GM10266 (cell line): ENCODE measurements around the gene CTNNBL1.

Experiments used
- DNase-seq: peaks from one replicate; pipeline ENCODE4 v3.0.0; 2012; ENCODE audit errors: extremely low spot score
- CTCF ChIP-seq: IDR thresholded peaks from 2 replicates; pipeline ENCODE4 v1.5.1; 2012; ENCODE audit warnings: mild to moderate bottlenecking, low read depth; ENCODE audit not compliant: control insufficient read depth, insufficient read depth; ENCODE audit errors: missing control alignments

The CTNNBL1 gene

DNA sequence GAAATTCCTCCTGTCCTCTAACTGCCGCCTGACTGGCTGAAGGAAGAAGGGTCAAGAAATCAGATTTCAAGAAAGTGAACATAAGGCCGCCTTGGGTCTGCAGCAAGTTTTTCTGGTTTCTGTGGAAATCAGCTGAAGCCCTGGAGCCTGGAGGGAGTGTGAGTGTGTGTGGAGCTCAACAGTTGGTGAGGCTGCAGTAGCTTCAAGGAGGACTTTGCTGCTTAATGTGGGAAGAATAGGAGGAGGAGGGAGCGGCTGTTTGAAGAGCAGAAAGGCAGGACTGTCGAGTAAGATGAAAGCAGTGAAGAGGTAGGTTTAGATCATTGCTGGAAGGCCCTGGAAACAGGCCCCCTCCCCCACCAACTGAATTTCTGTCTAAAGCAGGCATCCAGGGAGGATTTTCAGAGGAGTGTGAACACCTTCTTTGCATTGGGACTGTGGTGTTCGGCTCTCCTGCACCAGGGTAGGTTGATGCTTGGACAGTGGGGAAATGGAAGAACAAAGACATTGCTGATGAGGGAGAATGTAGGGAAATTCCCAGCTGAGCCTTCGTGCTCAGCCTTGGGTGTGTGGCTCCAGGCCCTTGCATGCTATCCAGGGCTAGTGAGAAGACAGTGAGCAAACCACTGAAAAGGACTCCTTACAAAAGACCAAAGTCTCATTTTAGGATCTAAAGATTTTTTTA is 129.6 kb downstream of the CTNNBL1 start:
- TF ChIP-seq CTCF: no peak

GRCh38 chr20:37827605-37828004 is 133.8 kb downstream of the CTNNBL1 start:
- DNase-seq: no peak
- TF ChIP-seq CTCF: no peak

More for the DNA sequence above, 129.6 kb downstream of the CTNNBL1 start:
- peak; percentile 14 for DNase-seq

DNA sequence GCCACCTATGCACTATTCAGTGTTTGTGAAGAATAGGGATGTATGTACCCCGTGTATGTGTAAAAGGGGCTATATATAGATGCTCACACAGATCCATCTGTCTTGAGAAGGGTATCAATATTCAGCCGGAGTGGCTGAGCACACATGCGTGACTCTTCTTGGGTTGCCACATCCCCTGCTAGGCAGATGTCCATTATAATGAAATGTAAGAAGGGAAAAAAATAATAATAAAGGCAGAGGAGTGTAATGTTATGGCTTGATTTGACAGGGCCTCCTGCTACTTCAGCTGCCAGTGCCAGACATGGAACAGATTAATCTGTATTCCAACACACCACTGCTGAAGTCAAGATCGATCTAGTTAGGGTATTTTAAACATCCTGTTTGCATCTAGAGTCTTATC is 134.9 kb downstream of the CTNNBL1 start:
- no peak for TF ChIP-seq CTCF
- no peak for DNase-seq

GRCh38 chr20:37829128-37829527 is 135.3 kb downstream of the CTNNBL1 start:
- no peak for TF ChIP-seq CTCF
- DNase-seq: no peak

GRCh38 chr20:37833221-37833896 is 139.5 kb downstream of the CTNNBL1 start:
- no peak for TF ChIP-seq CTCF
- no peak for DNase-seq

DNA sequence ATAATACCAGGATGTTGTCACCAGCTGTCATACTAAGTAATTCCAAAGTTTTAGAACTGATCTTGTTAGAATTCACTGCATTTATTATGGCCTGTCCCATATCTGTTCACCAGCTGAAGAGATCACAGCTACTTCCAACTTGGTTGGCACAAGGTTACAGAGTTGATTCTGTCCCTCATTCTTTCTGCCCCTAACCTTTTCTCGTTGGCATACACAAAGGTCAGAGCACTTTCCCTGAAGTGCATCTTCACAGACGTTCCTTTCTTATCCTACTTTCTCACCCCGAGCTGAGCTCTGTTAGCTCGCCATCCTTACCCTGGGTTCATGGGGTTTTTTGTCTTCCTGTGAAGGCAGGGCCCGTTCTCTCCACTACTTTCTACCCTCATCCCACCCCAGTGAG is 143.1 kb downstream of the CTNNBL1 start:
- DNase-seq: no peak
- no peak for TF ChIP-seq CTCF

DNA sequence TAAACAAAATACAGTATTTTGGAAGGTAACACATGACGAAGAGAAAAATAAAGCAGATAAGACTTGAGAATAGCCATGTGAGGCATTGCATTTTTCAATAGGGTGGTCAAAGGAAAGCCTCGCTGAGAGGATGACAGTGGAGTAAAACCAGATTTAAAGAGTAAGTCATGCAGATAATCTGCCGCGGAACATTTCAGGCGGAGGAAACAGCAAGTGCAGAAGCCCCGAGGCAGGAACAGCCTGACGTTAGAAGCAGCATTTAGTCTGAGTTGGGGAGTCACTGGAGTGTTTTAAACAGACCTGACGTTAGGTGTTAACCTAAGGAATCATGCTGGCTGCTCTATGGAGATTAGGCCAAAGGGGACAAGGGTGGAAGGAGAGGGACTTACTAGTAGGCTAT is 144.1 kb downstream of the CTNNBL1 start:
- no peak for DNase-seq
- no peak for TF ChIP-seq CTCF
